Posterior vena cava (tissue), 2 donors: ENCODE measurements around the gene HJURP. TPM values are rescaled to one million over a fixed set of nuclear protein-coding genes. Genes with fewer than 3 reads are reported as not detected.

Experiments
- DNase-seq: peaks from one replicate; pipeline ENCODE4 v3.0.0-alpha.2; 2020; ENCODE audit warnings: low spot score
- intact Hi-C, 2 donors: fragments of 100-400 bp; cut with DNase I; formaldehyde crosslinking; loops; one replicate each; pipeline versions ENCODE4 v1.14.1 to v1.14.2; 2022 to 2023
- total RNA-seq, 2 donors: library from RNA; stranded (reverse); fragmentation: NEBNext Ultra II Directional; extraction: Animal tissue kit (Norgen Biotek cat#: 25700); gene quantifications; one replicate each; pipeline ENCODE4 v1.2.1, GENCODE V29; 2021
- donor health status: DM: yes; HTN: yes; CAD: no.
- donor health status: DM: yes; HTN: yes; CAD: no.

Gene HJURP
- total RNA-seq, 2 donors from 2014 or later, result 0.42 TPM; not detected in 1

DNA sequence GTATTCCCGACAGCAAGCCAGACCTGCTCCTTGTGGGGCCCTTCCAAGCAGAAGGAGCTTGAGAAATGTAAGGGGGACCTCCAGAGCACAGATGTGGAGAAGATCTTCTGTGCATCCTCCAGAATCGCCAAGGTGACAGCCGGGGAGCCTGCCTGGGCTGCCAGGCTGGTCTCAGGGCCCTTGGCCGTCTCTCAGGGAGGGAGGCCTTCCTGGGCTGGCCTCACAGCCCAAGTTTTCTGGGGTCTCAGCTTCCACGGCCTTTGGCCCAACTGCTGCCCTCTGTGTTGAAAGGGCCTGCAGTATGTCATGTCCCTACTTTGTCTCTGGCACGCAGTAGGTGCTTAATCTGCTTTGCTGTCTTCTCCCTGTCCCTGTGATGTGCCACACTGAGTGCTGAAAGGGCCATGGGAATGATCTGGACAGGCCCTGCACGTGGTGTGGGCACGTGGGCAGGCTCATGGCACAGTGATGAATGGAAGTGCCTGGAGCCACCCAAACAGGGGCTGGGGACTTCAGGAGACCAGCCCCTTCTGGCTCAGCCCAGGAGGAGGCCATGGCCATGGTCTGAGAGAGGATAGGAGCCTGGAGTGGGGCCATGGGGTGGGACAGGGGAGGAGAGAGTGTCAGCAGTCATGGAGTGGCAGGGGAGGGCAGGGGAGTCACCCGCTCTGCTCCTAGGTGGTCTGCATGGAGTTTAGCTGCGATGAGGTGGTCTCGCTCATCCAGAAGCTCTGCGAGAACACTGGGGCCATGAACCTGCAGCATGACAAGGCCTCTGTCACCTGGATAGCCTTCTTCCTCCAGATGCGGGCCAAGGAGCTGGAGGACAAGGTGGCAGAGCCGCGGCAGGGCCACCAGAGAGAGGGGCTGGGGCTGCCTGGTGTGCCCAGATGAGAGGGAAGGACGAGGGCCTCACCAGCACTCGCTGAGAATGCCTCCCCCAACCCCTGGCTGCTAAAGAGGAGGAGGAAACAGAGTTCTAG lies 35.4 kb downstream of the HJURP start:
- peak; percentile 79 for DNase-seq
- intact Hi-C loops, result no loop called here

DNA sequence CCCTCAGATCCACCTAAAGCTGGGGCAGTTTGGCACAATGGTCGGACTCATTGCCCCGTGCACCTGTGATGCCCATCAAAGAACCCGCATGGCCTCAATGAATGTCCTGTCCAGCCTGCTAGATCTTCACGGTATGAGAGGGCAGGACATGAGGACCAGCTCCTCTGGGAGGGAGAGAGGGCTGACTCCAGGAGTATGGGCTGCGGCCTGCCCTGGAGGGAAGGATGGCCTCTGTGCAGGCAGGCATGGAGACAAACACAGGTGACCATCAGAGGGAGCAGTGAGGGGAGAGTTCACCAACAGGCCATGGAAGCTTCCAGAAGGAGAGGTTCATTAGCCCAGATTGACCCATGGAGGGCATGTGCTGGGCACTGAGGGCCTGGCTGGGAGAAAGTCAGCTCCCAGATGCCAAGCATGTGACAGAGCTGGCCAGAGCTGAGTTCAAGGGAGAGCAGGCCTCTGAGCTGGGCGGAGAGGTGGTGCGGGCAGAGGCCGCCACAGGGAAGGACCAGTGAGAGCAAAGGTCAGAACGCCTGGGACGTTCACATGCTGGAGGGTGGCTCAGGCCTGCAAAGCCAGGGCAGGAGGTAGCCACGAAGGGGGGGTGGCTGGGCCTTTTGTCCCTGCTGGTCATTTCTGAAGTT lies 36.2 kb downstream of the HJURP start:
- peak; percentile 74 for DNase-seq
- intact Hi-C loops, result no loop called here

DNA sequence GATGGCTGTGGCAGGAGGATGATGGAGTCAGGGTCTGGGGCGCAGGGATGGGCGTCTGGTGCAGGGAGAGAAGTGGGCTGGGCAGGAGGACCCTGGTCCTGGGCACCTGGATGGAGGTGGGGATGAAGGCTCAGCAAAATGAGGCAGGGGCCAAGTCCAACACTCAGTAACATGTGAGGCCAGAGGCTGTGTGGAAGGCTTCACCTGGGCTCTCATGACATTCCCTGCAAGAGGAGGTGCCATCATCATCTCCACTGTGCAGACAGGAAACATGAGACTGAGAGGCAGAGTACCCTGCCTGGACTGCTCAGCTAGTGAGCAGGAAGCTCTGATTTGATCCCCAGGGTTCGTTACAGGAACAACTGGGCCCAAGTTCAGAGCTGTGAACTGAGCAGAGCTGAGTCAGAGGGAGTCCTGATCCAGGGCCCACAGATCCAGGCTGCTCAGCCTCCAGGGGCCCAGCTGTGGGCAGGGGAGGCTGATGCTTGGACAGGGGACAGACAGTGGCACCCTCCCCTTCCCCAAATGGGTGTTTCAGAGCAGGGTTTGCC lies 36.9 kb downstream of the HJURP start:
- DNase-seq, result peak; percentile 48
- intact Hi-C loops, result no loop called here

DNA sequence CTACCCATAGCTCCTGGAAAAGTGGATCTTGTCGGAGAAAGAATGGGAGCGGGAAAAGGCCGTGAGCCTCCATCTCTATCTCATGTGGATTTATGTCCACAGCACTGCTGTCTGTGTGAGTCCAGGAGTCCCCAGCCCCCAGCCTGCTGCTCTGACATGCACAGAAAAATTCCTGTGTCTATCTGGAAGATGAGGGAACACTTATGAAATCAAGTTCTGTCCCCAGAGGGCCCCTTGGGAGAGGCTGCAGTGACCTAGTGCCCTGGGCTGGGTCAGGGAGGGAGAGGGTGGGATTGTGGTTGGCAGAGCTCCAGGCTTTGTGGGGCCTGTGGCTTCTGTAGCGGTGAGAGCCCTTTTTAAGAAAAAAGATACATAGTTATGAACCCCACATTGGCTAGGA lies 37.6 kb downstream of the HJURP start:
- peak; percentile 53 for DNase-seq

GRCh38 chr2:233816334-233816733 lies 38.0 kb downstream of the HJURP start:
- intact Hi-C loops, result no loop called here
- DNase-seq, result peak; percentile 16

More for the DNA sequence above, 37.6 kb downstream of the HJURP start:
- intact Hi-C loops, result no loop called here

DNA sequence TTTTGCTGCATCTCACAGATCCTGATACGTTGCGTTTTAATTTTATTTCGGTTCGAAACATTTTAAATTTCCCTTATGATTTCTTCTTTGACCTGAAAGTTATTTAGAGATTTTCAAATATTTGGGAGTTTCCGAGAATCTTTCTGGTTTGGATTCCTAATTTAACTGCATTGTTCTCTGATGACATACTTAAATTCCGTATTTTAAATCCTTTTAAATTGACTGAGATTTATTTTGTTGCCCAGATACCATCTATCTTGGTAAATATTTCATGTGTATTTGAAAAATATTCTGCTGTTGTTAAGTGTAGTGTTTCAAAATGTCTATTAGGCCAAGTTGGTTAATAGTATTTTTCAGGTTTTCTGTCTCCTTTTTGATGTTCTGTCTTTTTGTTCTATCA lies 38.5 kb downstream of the HJURP start:
- no peak for DNase-seq
- intact Hi-C loops, result no loop called here

DNA sequence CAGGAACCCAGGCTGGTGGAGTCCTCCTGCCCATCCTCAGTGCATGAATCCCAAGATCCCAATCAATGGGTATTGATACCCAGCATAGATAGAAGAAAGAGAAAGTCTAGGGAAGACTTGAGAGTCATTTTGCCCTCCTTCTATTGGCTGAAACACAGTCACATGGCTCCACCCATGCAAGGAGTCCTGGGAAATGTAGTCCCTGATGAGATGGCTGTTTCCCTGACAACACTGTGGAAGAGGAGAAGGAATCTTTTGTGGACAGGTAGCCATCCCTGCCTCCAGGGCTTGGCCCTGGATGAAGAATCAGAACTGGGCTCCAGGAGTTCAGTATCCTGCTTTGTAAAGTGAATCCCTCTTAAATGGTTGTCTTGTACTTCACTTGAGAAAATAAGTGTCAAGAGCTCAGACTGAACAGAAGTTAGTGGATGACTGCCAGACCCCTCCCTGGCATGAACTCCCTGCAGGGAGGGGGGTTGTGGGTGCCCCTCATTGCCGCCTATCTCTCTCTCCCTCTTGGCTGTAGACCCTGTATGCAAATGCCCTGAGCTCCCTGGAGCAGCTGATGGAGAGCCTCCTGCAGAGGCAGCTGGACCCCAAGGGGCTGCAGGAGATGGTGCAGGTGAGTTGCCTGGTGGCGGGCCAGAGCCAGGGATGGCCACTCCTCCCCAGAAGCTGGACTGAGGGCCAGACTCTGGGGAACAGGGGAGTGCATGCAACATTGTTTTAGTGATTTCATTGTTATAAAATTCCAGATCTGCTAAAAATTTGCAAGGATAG lies 40.1 kb downstream of the HJURP start:
- DNase-seq, result peak; percentile 20
- intact Hi-C loops, result no loop called here

DNA sequence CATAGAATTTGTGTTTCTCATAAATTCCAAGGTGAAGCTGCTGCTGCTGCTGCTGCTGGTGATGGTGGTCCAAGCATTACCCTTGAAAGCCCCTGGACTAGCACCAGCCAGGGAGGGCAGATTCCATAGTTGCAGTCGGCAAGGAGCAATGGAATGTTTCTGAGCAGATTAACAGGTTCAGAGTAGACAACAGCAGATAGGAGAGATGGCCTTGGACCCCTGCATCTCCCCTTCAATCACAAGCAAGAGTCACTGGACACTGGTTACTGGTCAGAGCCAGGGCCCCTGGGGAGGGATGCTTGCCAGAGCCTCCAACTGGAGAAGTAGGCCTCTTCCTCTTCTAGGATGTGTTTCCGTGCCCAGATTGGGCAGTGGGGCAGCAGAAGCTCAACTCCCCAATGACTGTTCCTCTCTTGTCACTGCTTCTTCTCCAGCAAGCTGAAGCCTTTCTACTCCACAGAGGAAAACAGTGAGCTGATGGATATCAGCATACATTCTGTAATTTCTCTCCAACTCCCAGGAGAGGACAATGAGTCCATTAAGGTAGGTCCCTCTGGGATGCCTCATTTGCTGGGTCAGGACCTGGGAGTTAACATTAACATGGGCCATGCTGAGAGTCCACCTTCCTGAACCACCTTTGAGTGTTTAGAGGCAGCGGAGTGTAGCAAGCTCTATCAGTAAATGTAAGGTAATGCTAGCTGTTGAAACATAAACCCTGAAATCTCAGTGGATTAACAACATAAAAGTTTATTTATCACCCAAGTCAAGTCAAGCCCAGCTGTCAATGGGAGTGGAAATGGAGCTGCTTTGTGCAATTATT lies 40.9 kb downstream of the HJURP start:
- peak; percentile 50 for DNase-seq
- intact Hi-C loops, result no loop called here

DNA sequence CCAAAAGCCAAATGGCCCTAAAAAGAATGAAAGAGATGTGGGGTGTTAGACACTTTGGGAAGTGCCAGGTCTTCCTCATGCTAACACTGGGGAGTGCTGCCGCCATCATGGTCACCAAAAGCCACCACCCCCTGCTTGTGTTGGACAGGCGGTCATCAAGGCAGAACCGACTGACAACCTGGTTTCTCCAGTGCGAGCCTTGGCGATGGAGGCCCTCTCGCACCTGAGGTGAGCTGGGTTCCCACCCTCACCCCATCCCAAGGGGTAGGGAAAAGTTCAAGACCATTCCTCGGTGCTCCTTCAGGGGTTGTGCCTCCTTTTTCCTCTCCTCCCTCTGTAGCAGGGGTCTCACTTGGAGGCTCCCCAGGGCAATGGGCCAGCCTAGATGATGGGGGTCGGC lies 42.6 kb downstream of the HJURP start:
- intact Hi-C loops, result no loop called here

GRCh38 chr2:233811087-233811486 lies 43.2 kb downstream of the HJURP start:
- DNase-seq, result peak; percentile 26
- intact Hi-C loops, result no loop called here

More for the DNA sequence above, 42.6 kb downstream of the HJURP start:
- peak; percentile 53 for DNase-seq

DNA sequence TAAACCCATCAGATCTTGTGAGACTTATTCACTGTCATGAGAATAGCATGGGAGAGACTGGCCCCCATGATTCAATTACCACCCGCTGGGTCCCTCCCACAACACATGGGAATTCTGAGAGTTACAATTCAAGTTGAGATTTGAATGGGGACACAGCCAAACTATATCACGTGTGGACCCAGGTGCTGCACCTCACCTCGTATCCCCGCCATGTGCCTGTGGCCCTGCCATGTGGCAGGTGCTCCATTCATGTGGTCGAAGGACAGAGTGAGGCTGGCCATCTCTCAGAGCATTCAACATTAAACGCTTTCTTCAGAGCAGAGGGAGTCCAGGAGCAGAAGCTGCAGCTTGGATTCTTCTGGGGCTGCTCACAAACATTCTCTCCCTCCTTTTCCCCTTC lies 44.0 kb downstream of the HJURP start:
- peak; percentile 25 for DNase-seq

DNA sequence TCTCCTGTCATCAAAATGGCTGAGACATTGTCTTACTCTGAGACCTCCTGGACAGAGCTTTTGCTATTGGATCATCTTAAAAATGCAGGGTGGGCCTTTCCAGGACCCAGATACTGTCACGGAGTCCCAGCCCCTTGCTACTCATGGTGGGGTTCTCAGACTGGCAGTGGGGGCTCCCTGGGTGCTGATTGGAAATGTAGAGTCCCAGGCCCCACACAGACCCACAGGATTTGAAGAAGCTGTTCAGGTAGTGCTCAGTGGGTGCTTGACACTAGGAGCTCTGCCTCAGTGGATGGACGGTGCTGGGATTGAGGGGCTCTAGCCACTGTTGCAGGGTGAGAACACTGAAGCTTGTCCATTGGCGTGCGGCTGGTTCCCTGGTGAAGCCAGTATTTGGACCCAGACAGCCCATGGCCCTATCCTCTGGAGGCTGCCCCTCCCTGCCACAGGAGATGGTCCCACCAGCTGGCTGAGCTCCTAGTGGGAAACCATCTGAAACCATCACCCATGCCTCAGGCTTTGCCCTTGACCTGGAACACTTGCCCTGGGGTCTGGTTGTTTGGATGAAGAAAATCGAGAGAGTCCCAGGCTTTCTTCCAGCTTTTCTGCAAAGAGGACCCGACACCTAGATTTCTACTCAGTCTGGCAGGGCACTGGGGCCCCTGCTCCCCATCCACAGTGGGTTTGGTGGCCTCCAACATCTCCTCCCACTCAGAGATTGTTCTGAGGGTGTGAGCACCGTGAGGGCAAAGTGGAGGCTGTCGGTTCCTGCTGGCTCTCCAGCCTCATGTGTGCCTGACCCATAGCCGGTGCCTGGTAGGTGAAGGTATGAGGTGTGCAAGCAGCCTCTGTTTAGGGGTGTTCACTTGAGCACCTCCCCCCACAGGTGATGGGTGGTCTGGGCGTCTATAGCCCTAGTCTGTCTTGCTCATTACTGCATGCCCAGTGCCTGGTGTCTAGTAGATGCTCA lies 46.1 kb downstream of the HJURP start:
- DNase-seq, result peak; percentile 64
- intact Hi-C loops, result loop anchor here in 1 of 2 donors (10.0 kb wide), 1 partner anchor 163 kb away; no protein-coding TSS in a partner anchor

More for the DNA sequence above, 44.0 kb downstream of the HJURP start:
- intact Hi-C loops, result no loop called here

DNA sequence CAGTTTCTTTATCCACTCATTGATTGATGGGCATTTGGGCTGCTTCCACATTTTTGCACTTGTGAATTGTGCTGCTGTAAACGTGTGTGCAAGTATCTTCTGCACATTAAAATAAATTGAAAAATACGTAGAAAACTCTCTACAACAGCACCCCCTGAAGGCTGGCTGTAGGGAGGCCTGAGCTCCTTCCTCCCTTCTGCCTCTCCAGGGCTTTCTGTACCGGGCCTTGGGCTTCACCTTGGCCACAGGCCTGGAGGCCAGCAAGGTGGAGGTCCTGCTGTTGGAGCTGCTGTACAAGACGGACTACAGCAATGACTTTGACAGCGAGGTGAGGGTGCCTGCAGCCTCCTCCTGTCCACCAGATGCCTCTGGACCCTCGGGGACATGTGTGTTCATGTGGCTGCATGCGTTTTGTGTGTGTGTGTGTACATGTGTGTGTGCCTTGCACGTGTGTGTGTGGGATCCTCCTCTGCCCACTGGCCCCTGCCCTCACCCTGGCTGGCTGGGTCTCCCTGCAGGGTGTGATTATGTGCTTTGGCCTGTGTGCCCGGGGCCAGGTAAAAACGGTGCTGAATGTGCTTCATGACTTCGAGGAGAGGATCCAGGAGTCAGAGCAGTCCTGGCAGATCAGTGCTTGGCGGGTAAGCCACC lies 47.0 kb downstream of the HJURP start:
- peak; percentile 53 for DNase-seq
- intact Hi-C loops, result loop anchor here in 1 of 2 donors (10.0 kb wide), 1 partner anchor 163 kb away; no protein-coding TSS in a partner anchor

DNA sequence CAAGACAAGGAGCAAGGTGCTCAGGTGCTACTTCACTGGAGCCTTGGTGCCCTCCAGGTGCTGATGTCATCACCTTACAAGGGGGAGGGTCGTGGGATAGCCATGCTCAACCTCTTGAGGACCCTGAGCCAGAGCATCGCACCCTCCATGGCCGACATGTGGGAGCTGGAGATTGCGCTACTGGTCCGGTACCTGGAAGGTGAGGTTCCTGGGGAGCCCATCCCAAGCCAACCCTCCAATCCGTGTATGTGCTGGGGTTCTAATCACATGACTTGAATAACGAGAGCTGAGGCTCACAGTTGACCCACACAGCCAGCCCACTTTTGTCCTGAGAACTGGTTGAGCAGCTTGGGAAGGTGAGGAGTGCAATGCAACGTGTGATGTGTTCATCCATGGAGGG lies 50.3 kb downstream of the HJURP start:
- peak; percentile 56 for DNase-seq
- intact Hi-C loops, result loop anchor here in 1 of 2 donors (10.0 kb wide), 1 partner anchor 159 kb away; no protein-coding TSS in a partner anchor

- DNase-seq, result no peak
- intact Hi-C loops, result loop anchor here in 1 of 2 donors (10.0 kb wide), 1 partner anchor 159 kb away; no protein-coding TSS in a partner anchor
Measured at GRCh38 chr2:233803292-233803911, 50.9 kb downstream of the HJURP start.
